HepG2 (cell line): ENCODE results near the gene ZNF714. TPM values are rescaled to one million over a fixed set of nuclear protein-coding genes. Genes with fewer than 3 reads are reported as not detected.

Experiments
- DBP ChIP-seq: sonication (generic); formaldehyde crosslinking; IDR thresholded peaks from 2 replicates; pipeline ENCODE4 v1.4.0; 2020; ENCODE audit warnings: missing genetic modification reagents; ENCODE audit errors: not compliant biosample characterization
- ERF ChIP-seq: IDR thresholded peaks from 2 replicates; pipeline ENCODE4 v1.6.1; 2018; ENCODE audit warnings: missing biosample characterization, missing genetic modification reagents
- GATAD2A ChIP-seq: IDR thresholded peaks from 2 replicates; pipeline ENCODE4 v1.6.1; 2016
- JUND ChIP-seq: sonication (generic); formaldehyde crosslinking; IDR thresholded peaks from 2 replicates; pipeline ENCODE4 v1.8.0; 2022; ENCODE audit warnings: mild to moderate bottlenecking, missing genetic modification reagents
- MED8 ChIP-seq: sonication (generic); formaldehyde crosslinking; IDR thresholded peaks from 2 replicates; pipeline ENCODE4 v1.8.1; 2023; ENCODE audit warnings: mild to moderate bottlenecking, missing genetic modification reagents; ENCODE audit not compliant: insufficient replicate concordance
- MLX ChIP-seq: IDR thresholded peaks from 2 replicates; pipeline ENCODE4 v1.6.1; 2016
- MTF2 ChIP-seq: sonication (generic); formaldehyde crosslinking; IDR thresholded peaks from 2 replicates; pipeline ENCODE4 v1.5.0; 2020; ENCODE audit warnings: missing genetic modification reagents, borderline replicate concordance
- NFE2L2 ChIP-seq: fragments of 150-350 bp; IDR thresholded peaks from 2 replicates; pipeline ENCODE4 v1.6.1; 2014; ENCODE audit warnings: low read length
- NKX3-1 ChIP-seq: sonication (generic); formaldehyde crosslinking; IDR thresholded peaks from 2 replicates; pipeline ENCODE4 v1.5.0; 2020; ENCODE audit warnings: missing genetic modification reagents
- SRSF1 ChIP-seq: fragments of 200-400 bp; formaldehyde crosslinking; optimal IDR thresholded peaks from 2 replicates; pipeline ENCODE3; 2017; ENCODE audit warnings: mild to moderate bottlenecking, low read depth, low read length, moderate library complexity
- ZBTB7A ChIP-seq: sonication (generic); formaldehyde crosslinking; IDR thresholded peaks from 2 replicates; pipeline ENCODE4 v1.8.0; 2022; ENCODE audit warnings: mild to moderate bottlenecking, missing genetic modification reagents
- ZNF180 ChIP-seq: sonication (generic); formaldehyde crosslinking; IDR thresholded peaks from 2 replicates; pipeline ENCODE4 v1.4.0; 2020; ENCODE audit warnings: low read depth, missing genetic modification reagents, borderline replicate concordance
- ZNF34 ChIP-seq: sonication (generic); formaldehyde crosslinking; IDR thresholded peaks from 2 replicates; pipeline ENCODE4 v1.4.0; 2020; ENCODE audit warnings: mild to moderate bottlenecking, missing genetic modification reagents, borderline replicate concordance
- ZNF468 ChIP-seq: sonication (generic); formaldehyde crosslinking; IDR thresholded peaks from 2 replicates; pipeline ENCODE4 v1.8.0; 2022; ENCODE audit warnings: mild to moderate bottlenecking, moderate library complexity, missing genetic modification reagents
- ZNF672 ChIP-seq: sonication (generic); formaldehyde crosslinking; IDR thresholded peaks from 2 replicates; pipeline ENCODE4 v1.8.1; 2022; ENCODE audit warnings: missing genetic modification reagents
- ZNF724P ChIP-seq: sonication (generic); formaldehyde crosslinking; IDR thresholded peaks from 2 replicates; pipeline ENCODE4 v1.8.0; 2022; ENCODE audit warnings: missing genetic modification reagents, borderline replicate concordance
- ZNF773 ChIP-seq: sonication (generic); formaldehyde crosslinking; IDR thresholded peaks from 2 replicates; pipeline ENCODE4 v1.4.0; 2020; ENCODE audit warnings: missing genetic modification reagents, borderline replicate concordance
- polyA plus RNA-seq, 8 experiments: library from polyadenylated mRNA; depleted of rRNA in 3 of 8; stranded (reverse) in 7 of 8; unstranded in 1 of 8; fragments of >200 nt; fragmentation: Illumina TruSeq in 4 of 8; extraction: Trizol in 4 of 8; gene quantifications; 2 replicates each; pipeline versions ENCODE4 v1.2.1 to v1.2.3, GENCODE V29; 2011 to 2016; ENCODE audit warnings: low read depth in 4 of 8, missing spikeins in 1 of 8, mixed read lengths in 1 of 8; ENCODE audit not compliant: insufficient read depth in 1 of 8
- total RNA-seq, 5 experiments: library from RNA; depleted of rRNA; stranded (reverse); fragments of >200 nt; fragmentation: Illumina TruSeq; extraction: Trizol; gene quantifications; 2 replicates each; pipeline ENCODE4 v1.2.3, GENCODE V29; 2016; ENCODE audit warnings: low read depth in 1 of 5
- TF ChIP-seq, protein P1 (sequence below): sonication (generic); formaldehyde crosslinking; IDR thresholded peaks from 2 replicates; pipeline ENCODE4 v1.4.0; 2020; ENCODE audit warnings: missing genetic modification reagents
- TF ChIP-seq, protein P2 (sequence below): sonication (generic); formaldehyde crosslinking; IDR thresholded peaks from 2 replicates; pipeline ENCODE4 v1.5.0; 2020; ENCODE audit warnings: missing genetic modification reagents
- TF ChIP-seq, protein P3 (sequence below): sonication (generic); formaldehyde crosslinking; IDR thresholded peaks from 2 replicates; pipeline ENCODE4 v1.4.0; 2020; ENCODE audit warnings: missing genetic modification reagents

Gene ZNF714
- total and polyA plus RNA-seq, 2 of the 13 experiments (the other 11 are each of a cell fraction or from before 2014, with no cell fraction given) = 6.7 to 27.8 TPM

DNA sequence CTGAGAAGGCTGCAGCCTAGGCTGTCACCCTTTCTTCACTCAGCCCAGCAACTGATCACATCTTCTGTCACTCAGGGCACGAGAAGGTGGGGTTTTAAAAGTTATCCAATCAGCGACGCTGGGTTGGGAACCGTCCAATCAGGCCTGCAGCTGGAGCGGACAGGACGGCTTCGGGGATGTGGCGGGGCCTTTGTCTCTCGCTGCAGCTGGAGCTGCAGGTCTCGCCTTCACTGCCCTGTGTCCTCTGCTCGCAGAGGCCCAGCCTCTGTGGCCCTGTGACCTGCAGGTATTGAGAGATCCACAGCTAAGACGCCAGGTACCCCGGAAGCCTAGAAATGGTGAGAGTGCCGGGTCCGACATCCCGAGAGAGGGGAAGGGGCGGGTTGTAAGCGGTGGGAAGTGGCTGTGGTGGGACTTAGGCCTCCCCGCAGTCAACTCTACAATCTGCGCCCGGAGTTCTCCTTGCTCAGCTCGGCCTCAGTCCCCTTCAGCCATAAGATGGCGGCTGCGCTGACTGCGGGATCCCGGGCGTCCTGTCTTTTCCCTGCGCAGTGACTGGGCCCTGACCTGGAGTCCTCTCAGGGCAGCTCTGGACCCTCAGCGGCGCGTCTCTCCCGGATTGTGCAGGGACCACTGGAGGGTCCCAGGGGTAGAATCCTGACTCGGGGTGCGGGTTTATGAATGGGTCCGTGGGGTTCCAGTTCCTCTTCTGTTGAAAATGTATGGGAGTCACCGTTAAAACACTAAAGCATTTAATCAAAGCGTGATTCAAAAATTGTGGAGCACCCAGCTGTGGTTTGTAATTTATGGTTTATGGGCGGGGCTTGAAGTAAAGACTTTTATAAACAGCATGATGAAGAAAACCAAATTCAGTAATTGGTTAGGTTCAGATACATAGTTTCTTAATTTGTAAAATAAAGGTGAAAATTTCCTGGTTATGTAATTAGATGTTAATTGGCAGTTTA is at the start of gene ZNF714 (continued):
- TF ChIP-seq, protein P1, sequence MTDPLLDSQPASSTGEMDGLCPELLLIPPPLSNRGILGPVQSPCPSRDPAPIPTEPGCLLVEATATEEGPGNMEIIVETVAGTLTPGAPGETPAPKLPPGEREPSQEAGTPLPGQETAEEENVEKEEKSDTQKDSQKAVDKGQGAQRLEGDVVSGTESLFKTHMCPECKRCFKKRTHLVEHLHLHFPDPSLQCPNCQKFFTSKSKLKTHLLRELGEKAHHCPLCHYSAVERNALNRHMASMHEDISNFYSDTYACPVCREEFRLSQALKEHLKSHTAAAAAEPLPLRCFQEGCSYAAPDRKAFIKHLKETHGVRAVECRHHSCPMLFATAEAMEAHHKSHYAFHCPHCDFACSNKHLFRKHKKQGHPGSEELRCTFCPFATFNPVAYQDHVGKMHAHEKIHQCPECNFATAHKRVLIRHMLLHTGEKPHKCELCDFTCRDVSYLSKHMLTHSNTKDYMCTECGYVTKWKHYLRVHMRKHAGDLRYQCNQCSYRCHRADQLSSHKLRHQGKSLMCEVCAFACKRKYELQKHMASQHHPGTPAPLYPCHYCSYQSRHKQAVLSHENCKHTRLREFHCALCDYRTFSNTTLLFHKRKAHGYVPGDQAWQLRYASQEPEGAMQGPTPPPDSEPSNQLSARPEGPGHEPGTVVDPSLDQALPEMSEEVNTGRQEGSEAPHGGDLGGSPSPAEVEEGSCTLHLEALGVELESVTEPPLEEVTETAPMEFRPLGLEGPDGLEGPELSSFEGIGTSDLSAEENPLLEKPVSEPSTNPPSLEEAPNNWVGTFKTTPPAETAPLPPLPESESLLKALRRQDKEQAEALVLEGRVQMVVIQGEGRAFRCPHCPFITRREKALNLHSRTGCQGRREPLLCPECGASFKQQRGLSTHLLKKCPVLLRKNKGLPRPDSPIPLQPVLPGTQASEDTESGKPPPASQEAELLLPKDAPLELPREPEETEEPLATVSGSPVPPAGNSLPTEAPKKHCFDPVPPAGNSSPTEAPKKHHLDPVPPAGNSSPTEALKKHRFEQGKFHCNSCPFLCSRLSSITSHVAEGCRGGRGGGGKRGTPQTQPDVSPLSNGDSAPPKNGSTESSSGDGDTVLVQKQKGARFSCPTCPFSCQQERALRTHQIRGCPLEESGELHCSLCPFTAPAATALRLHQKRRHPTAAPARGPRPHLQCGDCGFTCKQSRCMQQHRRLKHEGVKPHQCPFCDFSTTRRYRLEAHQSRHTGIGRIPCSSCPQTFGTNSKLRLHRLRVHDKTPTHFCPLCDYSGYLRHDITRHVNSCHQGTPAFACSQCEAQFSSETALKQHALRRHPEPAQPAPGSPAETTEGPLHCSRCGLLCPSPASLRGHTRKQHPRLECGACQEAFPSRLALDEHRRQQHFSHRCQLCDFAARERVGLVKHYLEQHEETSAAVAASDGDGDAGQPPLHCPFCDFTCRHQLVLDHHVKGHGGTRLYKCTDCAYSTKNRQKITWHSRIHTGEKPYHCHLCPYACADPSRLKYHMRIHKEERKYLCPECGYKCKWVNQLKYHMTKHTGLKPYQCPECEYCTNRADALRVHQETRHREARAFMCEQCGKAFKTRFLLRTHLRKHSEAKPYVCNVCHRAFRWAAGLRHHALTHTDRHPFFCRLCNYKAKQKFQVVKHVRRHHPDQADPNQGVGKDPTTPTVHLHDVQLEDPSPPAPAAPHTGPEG (CRISPR knock-in tag) = no peak
- TF ChIP-seq GATAD2A (CRISPR knock-in tag) (no peak), DBP (CRISPR knock-in tag) (no peak), MTF2 (CRISPR knock-in tag) (no peak), ZBTB7A (0 out of 2 replicates have a peak, but pooled peaks have one; percentile 36), NKX3-1 (no peak), ZNF724P (0 out of 2 replicates have a peak, but pooled peaks have one; percentile 44), ZNF34 (CRISPR knock-in tag) (no peak), ERF (CRISPR knock-in tag) (peak; percentile 40; the same call in 1 of the 2 replicates), JUND (CRISPR knock-in tag) (no peak), SRSF1 (peak; percentile 26), MED8 (CRISPR knock-in tag) (no peak), ZNF773 (CRISPR knock-in tag) (no peak), ZNF180 (CRISPR knock-in tag) (no peak), ZNF468 (no peak), ZNF672 (CRISPR knock-in tag) (no peak), MLX (CRISPR knock-in tag) (no peak), NFE2L2 (no peak)
- TF ChIP-seq, protein P2, sequence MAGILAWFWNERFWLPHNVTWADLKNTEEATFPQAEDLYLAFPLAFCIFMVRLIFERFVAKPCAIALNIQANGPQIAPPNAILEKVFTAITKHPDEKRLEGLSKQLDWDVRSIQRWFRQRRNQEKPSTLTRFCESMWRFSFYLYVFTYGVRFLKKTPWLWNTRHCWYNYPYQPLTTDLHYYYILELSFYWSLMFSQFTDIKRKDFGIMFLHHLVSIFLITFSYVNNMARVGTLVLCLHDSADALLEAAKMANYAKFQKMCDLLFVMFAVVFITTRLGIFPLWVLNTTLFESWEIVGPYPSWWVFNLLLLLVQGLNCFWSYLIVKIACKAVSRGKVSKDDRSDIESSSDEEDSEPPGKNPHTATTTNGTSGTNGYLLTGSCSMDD (CRISPR knock-in tag) = no peak
- TF ChIP-seq, protein P3, sequence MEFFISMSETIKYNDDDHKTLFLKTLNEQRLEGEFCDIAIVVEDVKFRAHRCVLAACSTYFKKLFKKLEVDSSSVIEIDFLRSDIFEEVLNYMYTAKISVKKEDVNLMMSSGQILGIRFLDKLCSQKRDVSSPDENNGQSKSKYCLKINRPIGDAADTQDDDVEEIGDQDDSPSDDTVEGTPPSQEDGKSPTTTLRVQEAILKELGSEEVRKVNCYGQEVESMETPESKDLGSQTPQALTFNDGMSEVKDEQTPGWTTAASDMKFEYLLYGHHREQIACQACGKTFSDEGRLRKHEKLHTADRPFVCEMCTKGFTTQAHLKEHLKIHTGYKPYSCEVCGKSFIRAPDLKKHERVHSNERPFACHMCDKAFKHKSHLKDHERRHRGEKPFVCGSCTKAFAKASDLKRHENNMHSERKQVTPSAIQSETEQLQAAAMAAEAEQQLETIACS (CRISPR knock-in tag) = no peak
